ENCODE results near the gene DERL3. TPM values are rescaled to one million over a fixed set of nuclear protein-coding genes. Genes with fewer than 3 reads are reported as not detected.
A peak's percentile ranks its signal among the peaks of the same experiment; 100 is the strongest.

Gene DERL3
- total RNA-seq, result 0.12 and 2.3 TPM in 2 replicates

DNA sequence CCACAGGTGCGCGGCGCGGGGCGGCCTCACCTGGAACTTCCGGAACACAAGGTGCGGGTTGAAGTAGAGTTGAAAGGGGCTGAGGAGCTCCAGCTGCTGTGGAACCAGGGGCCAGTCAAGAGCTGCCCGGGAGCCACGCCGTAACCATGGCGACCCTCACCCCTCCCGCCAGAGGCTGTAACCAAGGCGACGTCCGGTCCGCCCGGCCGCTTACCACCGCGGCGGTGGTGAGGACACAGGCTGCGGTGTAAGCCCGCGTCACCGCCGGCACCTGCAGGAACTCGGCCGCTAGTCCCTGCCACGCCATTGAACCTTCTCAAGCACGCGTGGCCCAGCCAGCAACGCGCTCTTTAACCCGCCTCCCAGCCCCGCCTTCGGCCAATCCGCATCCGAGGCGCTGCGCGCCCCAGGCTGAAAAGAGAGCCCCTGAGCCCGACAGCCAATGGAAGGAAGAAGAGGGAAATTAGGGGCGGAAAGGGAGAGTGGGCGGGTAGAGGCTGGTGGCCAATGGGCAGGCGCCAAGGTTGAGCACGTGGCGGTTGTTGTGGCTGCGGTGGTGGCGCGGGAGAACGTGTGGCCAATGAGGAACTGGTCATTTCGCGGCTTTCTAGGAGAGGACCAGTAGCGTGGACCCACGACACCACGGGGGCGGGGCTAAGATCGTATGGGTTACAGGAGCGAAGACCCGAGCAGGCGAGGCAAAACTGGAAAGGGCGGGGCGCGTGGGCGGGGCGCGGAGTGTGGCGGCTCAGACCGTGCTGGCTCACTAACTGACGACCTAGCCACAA is at the start of gene DERL3:
DERL3 (minus strand) TSS at position 326 of the 788 bp plus-strand sequence; CDS start at position 307, 19 bp downstream.
- peak; percentile 86 for DNase-seq (ENCODE audit: low read depth)
- H3K4me3 ChIP-seq (ENCODE audit: low read depth, low read length), result peak within 1 kb of the TSS; percentile 61
- TF ChIP-seq CTCF (conservative IDR thresholded peaks at IDR 0.05; ENCODE audit: low read depth, low read length), result no peak

DNA sequence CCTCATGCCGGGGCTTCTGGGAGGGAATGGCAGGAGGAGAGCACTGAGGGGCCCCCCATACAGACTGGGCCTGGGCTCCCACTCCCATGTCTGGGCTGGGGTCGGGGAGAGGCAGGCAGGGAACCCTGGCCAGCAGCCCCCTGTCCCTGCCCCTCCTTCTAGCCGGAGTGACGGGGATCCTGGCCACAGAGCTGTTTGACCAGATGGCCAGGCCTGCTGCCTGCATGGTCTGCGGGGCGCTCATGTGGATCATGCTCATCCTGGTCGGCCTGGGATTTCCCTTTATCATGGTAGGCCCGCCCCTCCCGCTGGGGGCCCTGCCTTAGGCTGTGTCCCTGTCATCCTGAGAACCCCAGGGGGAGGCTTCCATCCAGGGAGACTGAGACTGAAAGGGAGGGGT is 45.3 kb upstream of the DERL3 start:
- no peak for TF ChIP-seq CTCF (conservative IDR thresholded peaks at IDR 0.05; ENCODE audit: low read depth, low read length)
- H3K4me3 ChIP-seq (ENCODE audit: low read depth, low read length), result no peak overlapping the region
- no peak for DNase-seq (ENCODE audit: low read depth)

- no peak for DNase-seq (ENCODE audit: low read depth)
- TF ChIP-seq CTCF (conservative IDR thresholded peaks at IDR 0.05; ENCODE audit: low read depth, low read length), result no peak
- no peak overlapping the region for H3K4me3 ChIP-seq (ENCODE audit: low read depth, low read length)
Measured at GRCh38 chr22:23883658-23884057, 44.9 kb upstream of the DERL3 start.

- no peak for DNase-seq (ENCODE audit: low read depth)
- no peak for TF ChIP-seq CTCF (conservative IDR thresholded peaks at IDR 0.05; ENCODE audit: low read depth, low read length)
- no peak overlapping the region for H3K4me3 ChIP-seq (ENCODE audit: low read depth, low read length)
Measured at GRCh38 chr22:23882370-23882769, 43.6 kb upstream of the DERL3 start.

- TF ChIP-seq CTCF (conservative IDR thresholded peaks at IDR 0.05; ENCODE audit: low read depth, low read length), result no peak
- no peak overlapping the region for H3K4me3 ChIP-seq (ENCODE audit: low read depth, low read length)
- no peak for DNase-seq (ENCODE audit: low read depth)
Measured at GRCh38 chr22:23878219-23878618, 39.4 kb upstream of the DERL3 start.

DNA sequence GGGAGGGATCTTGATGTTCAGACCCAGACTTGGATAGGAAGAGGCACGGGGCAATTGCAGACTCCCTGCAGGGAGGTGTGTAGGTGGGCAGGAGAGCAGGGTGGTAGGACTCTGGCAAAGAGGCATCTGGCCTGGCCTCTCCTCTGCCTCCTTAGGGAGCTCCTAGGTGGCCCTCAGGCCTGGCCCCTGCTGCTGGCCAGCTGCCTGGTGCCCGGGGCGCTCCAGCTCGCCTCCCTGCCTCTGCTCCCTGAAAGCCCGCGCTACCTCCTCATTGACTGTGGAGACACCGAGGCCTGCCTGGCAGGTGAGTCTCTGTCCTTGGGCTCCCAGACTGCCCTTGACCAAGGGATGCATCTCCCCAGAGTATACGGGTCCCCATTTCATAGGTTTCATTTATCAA is 38.8 kb upstream of the DERL3 start:
- no peak for TF ChIP-seq CTCF (conservative IDR thresholded peaks at IDR 0.05; ENCODE audit: low read depth, low read length)
- no peak overlapping the region for H3K4me3 ChIP-seq (ENCODE audit: low read depth, low read length)
- no peak for DNase-seq (ENCODE audit: low read depth)

GRCh38 chr22:23875801-23876200 is 37.0 kb upstream of the DERL3 start:
- no peak for DNase-seq (ENCODE audit: low read depth)

More at GRCh38 chr22:23875801-23876200, 37.0 kb upstream of the DERL3 start:
- TF ChIP-seq CTCF (conservative IDR thresholded peaks at IDR 0.05; ENCODE audit: low read depth, low read length), result no peak
- no peak overlapping the region for H3K4me3 ChIP-seq (ENCODE audit: low read depth, low read length)

Data from epithelial cell of proximal tubule (primary cell).